GM21423 (cell line): Measurements from ENCODE around the gene AKT1S1.
A peak's percentile ranks its signal among the peaks of the same experiment; 100 is the strongest.

Experiments
- ATAC-seq: cut with Tn5 transposase; IDR thresholded peaks from one replicate; pipeline ENCODE4 v1.9.1; 2021; ENCODE audit warnings: mild to moderate bottlenecking, moderate library complexity; ENCODE audit not compliant: unreplicated experiment

AKT1S1 gene

DNA sequence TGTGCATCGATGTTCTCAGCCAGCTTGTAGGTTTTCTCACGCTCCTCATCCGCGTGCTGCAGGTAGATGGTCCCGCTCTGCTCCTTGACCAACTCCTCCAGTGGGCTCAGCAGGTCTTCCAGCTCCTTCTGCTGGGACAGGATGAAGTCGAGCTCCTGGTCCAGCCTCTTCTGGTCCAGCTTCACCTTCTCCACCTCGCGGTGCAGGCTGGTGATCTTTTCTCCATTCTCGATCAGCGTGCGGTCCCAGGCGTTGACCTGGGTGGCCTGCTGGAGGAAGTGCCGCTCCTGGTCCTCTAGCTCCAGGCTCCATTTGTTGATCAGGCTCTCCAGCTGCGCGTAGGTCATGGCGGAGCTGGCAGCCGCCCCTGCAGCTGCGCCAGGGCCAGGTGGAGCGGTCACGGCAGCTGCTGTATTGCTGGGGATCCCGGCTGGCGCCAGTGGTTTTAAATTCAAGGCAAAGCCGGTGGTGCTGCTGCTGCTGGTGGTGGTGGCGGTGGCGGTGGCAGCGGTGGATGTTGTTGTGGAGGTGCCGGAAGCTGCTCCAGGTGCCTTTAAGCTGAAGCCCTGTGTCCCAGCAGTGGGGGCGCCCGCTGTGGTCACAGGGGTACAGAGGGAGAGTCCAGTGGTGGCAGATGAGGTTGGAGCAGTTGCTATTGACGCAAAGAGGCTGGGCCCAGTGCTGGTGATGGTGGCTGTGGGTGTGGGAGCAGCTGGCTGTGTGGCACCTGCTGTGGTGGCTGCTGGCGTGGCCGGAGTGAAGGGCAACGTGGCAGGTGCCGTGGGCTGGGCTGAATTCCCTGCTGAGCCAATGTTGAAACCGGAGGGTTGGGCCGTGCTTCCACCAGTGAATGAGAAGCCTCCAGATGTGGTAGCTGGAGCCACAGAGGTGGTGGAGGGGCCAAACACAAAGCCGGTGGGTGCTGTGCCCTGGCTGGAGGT, 31.6 kb upstream of the AKT1S1 start:
- ATAC-seq, result no peak

- no peak for ATAC-seq
These were observed 30.7 kb upstream of the AKT1S1 start for GRCh38 chr19:49907745-49908446.

GRCh38 chr19:49906879-49907564, 29.9 kb upstream of the AKT1S1 start:
- ATAC-seq, result no peak

GRCh38 chr19:49904136-49904535, 27.0 kb upstream of the AKT1S1 start:
- no peak for ATAC-seq

DNA sequence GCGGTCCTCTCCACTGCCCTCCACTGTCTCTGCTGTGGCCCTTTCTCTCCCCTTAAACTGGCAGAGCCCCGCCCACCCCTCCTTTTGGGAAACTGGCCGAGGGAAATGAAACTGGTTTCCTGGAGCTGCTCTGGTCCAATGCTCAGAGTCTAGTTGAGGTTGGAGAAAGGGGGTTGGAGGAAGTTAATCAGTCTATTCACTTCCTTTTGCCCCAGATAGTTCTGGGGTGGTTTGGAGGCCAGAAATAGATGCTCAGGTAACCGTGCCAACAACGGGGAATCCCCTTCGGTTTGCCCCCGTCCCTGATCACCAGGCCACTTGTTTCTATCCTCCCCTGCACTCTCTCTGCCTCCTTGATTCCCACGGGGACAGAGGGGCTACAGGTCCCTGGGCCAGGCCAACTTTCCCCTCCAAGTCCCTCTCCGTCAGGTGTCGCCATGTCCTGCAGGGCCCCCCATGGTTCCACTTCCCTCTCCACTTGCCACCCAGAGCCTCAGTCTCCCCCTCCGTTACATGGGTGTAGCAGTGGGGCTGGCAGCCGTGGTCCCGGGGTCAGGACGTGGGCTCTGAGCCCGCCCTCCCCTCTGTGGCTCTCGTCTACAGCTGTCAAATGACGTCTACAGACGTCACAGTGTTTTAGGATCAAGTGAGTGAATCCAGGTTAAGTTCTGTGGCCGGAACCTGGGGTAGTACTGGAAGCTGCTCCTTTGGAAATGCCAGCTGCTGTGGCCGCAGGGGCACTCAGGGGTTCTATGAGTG, 19.9 kb upstream of the AKT1S1 start, which contains the start of gene IL4I1:
IL4I1 (minus strand) TSS at position 25 of the 759 bp plus-strand sequence. CDS start 727 bp downstream, outside the sequence.
- ATAC-seq, result peak; percentile 48

GRCh38 chr19:49895566-49896297, 18.6 kb upstream of the AKT1S1 start:
- no peak for ATAC-seq

DNA sequence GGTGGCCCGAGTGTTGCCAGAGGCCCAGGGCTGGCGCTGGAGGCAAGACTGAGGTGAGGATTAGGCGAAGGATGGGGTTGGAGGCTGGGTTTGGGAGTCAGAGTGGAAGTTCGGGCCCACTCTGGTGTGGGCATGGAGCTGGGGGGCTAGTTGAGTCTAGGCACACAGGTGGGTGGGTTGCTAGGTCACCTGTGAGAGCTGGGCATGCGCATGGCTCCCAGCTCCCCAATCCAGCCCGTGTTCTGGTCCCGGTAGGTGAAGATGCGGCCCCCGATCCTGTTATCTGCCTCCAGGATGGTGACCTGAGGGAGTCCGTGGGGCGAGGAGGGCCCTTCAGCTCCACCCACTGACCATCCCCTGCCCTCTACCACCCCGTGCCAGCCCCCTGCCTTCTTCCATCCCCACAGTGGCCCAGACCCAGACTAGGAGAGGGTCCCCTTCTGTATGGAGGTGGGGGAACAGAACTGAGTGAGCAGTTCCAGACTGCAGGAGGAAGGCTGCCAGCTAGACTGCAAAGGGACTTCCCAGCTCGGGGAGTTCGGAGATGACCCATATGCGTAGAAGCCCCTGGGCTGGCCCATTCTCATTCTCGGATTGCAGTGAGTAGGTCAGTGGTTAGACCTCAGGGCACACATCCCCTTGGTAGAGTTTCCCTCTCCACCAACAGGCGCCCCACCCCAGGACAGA, 17.9 kb upstream of the AKT1S1 start:
- ATAC-seq, result no peak

DNA sequence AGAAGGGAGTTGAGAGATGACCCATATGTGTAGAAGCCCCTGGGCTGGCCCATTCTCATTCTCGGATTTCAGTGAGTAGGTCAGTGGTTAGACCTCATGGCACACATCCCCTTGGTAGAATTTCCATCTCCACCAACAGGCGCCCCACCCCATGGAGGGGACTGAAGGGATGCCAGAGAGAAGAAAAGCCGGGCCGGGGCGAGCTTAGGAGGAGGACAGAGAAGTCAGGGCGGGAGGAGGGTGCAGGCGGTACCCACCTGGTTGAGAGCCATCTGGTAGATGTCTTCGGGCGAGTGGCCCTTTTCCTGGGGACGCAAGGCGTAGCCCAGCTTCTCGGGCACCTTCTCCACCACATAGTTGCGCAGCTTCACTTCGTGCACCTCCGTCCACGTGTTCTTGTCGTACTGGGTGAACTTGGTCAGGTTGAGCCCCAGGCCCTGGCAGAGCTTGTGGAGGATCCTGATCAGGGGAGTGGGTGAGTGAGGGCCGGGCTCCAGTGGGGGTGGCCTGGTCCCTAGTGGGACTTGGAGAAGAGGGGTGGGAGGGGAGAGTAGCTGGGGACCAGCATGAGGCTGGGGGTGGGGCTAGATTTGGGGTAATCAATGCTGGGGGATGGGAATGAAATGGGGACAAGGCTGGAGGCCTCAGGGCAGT, 17.0 kb upstream of the AKT1S1 start:
- no peak for ATAC-seq

GRCh38 chr19:49892716-49893115, 15.6 kb upstream of the AKT1S1 start:
- ATAC-seq, result no peak

- no peak for ATAC-seq
These were observed 14.2 kb upstream of the AKT1S1 start for GRCh38 chr19:49891393-49891792.

DNA sequence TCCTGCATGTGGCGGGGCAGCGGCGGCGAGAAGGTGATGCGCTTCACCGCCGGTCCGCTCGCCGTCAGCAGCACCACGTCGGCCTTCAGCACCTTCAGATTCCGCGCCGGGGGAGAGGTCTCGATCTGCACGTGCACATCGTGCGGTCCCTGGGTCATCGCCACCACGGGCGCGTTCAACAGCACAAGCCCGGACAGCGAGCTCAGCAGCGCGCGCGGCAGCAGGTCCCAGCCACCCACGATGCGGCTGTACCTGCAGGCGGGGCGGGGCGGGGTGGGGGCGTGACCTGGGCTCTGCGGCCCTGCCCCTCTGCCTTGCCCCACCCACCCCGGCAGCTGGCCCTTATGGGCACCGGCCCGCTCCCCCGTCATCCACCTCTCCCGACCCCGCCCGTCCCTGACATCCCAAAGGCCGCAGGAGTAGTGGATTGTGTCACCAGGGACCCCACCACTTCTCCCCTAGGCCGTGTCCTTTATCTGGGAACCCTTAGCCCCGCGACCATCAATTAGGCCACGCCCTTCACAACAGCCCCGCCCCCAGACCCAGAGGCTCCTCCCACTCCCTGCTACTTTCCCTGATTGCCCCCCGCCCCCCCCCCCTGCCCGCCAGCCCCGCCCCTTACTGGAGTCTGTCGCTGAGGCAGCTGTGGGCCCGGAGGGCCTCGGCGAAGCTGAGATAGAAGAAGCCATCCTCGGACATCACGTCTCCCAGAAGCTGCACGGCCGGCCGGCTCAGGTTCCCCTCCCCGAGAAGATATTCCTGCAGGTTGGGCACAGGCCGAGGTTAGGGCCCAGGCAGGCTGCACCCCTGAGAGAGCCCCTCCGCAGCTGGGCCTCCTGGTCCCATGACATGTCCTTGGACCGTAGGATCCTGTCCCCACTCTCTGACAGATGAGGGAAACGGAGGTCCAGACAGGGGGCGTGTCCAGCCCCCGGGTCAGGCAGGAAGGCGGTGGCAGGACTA, 13.5 kb upstream of the AKT1S1 start:
- no peak for ATAC-seq

DNA sequence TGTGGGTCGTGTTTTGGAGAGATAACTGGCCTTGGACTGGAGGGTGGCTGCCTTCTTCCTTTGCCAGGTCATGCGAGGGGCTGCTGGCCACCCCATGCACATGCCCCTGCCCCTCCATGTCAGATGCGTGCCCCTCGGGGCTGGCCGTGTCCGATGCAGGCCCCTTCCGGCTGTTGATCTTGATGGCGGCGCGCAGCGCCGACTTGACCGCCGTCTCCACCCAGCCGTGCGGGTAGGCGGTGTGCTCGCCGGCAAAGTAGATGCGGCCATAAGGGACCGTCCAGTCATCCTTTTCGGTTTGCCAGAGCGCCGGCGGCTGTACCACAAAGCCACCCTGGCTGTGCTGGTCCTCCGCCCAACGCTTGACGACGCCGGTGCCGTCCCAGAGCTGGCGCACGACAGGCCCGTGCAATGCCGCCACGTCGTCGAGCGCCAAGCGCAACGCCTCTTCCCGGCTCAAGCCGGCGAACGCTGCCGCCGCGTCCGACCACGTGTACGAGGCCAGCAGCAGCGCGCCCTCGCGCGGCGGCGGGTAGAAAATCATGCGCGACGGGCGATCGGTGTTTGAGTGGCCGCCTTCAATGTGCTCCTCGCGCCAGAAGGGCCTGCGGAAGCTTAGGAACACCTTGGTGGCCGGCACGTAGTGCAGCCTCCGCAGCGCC, 12.7 kb upstream of the AKT1S1 start:
- ATAC-seq, result no peak

DNA sequence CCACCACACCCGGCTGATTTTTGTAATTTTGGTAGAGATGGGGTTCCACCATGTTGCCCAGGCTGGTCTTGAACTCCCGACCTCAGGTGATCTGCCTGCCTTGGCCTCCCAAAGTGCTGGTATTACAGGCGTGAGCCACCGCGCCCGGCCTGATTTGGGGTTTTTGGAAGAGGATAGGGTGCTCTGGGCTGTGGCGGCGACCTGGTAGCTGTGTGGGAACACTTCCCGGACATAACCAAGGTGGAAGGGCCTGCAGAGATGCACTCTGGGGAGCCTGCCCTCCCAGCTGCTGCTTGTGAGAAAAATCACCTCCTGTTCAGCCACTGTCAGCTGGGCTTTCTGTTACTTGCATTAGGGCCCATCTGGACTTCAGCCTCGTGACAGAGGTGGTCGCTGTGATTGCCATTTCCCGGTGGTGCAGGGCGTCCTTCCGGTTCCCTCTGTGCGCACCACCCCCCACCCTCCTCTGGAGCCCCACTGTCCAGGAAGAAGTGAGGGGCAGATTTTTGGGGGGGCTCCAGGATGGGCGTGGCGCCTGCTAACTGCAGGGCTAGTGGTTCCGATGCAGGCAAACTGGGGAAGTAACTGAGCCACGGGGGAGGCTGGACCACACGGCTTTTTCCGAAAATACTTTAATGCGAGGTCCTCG, 12.0 kb upstream of the AKT1S1 start:
- no peak for ATAC-seq

DNA sequence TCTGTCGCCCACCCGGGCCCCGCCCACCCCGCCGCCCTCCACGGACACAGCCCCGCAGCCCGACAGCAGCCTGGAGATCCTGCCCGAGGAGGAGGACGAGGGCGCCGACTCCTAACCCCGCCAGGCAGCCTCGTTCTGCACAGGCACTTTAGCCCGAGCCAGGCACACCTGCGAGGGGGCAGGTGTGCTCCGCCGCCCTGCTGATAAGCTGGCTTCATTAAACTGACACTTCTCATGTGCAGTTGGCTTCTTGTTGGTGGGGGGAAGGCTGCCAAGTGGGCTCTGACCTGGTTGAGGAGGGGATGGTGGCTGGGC, 11.3 kb upstream of the AKT1S1 start:
- ATAC-seq, result no peak

DNA sequence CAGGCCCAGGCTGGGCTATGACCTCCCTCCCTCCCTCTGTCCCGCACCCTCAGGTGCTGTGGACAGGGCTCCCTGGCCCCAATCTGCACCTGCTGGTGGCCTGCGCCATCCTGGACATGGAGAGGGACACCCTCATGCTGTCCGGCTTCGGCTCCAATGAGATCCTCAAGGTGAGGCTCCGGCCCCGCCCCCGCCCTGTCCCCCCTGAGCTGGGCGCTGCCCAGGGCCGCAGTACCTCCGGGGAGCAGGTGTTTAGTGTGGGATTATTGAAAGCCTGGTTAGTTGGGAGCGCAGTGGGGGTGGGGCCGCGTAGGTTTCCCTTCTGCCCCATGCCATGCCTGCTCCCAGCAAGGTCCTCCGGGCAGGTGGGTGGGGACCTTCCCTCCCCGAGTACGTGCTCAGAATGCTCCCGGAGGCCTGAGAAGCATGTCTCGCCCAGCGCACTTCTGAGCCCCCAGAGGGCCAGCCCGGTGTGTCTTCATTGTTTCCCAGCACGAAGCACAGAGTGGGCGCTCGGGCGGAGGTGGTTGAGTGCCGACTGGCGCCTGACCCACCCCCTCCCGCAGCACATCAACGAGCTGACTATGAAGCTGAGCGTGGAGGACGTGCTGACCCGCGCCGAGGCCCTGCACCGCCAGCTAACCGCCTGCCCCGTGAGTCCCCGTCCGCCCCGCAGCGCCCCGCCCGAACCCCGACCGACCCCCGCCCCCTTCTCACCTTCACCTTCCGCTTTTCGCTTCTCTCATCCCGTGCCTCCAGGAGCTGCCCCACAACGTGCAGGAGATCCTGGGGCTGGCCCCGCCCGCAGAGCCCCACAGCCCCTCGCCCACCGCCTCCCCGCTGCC, 10.7 kb upstream of the AKT1S1 start:
- no peak for ATAC-seq

DNA sequence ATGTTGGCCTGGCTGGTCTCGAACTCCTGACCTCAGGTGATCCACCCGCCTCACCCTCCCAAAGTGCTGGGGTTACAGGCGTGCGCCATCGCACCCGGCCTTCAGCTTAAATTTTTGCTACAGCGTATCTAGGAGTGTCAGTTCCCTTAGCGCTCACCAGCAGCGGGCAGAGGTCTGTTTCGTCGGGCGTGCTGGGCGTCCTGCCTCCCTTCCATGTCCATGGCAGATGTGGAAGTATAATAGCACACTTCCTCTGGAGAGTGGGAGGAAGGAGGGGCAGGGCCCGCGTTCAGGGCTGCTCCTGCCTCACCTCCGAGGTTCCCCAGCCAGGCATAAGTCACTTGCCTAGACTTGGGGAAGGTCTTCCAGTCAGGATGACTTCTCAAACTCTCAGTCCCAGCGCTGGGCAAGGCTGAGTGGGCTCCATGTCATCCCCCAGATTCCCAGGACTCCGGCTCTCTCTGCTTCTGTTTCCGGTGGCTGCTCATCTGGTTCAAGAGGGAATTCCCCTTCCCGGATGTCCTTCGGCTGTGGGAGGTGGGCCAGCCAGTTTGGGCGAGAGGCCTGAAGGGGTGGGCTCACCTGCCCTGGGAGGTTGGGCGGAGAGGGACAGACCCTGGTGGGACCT, 10.0 kb upstream of the AKT1S1 start:
- ATAC-seq, result no peak
